ENCODE data around the gene DLGAP1. TPM values are rescaled to one million over a fixed set of nuclear protein-coding genes. Genes with fewer than 3 reads are reported as not detected.

Gene DLGAP1
- polyA plus RNA-seq, 4 donors = 0.22 to 0.47 TPM; not detected in 2

GRCh38 chr18:3920832-3921231, 534.3 kb downstream of the DLGAP1 start:
- Histone ChIP-seq H3K27ac (ENCODE audit: low read depth in 1 of 3, low read length in 2 of 3) (no peak overlapping the region), H3K4me1 (ENCODE audit: control insufficient read depth in 3 of 3, insufficient read depth in 2 of 3, low read depth in 1 of 3, low read length in 2 of 3) (no peaks in the 10 kb centered on the region), H3K27me3 (ENCODE audit: control insufficient read depth in 3 of 3, insufficient read depth in 3 of 3, low read length in 3 of 3) (peaks cover 0 to 2% (median 0%) of the 10 kb centered on the region in 3 donors), H3K4me3 (ENCODE audit: low read depth in 1 of 3, low read length in 3 of 3) (no peak overlapping the region), H3K9me3 (ENCODE audit: control insufficient read depth in 2 of 2, insufficient read depth in 1 of 2, low read depth in 1 of 2, low read length in 1 of 2) (no peaks in the 10 kb centered on the region), H3K36me3 (ENCODE audit: control insufficient read depth in 3 of 3, insufficient read depth in 2 of 3, low read depth in 1 of 3, low read length in 3 of 3) (no peaks in the 10 kb centered on the region)
- FAIRE-seq = no peak
- WGBS, 3 donors = 83 to 87% (median 87%) methylated on average over 2 of the region's 2 CpGs
- DNase-seq = no peak

DNA sequence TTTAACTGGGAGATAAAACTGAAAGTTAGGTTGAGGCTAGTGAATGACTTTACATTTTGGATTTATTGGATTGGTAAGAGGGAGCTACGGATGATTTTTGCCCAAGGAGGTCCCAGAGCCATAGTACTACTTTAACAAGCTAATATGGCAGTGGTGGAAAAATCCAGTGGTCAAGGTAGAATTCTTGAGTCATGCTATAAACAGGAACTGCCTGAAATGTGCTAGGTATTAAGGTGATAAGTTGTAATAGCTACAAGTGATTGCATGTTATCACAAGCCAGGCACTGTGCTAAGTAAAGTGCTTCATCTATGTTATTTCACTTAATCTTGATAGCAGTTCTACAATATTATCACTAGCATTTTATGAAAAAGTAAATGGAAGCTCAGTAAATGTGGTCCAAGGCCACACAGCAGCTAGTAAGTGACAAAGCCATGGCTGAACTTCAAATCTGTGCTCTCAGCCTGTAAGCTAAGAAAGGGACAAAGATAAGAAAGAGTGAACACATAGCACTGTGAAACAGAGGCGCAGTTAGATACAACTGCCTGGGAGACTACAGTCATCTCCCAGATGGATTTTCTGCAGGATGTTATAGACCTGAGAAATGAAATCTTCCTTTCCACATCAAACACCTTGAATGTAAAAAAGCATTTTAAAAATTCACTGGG, 535.6 kb downstream of the DLGAP1 start:
- no peaks in the 10 kb centered on the region for H3K9me3 ChIP-seq (ENCODE audit: control insufficient read depth in 2 of 2, insufficient read depth in 1 of 2, low read depth in 1 of 2, low read length in 1 of 2)
- H3K27ac ChIP-seq (ENCODE audit: low read depth in 1 of 3, low read length in 2 of 3) = no peak overlapping the region
- H3K27me3 ChIP-seq (ENCODE audit: control insufficient read depth in 3 of 3, insufficient read depth in 3 of 3, low read length in 3 of 3) = peaks cover 0 to 2% (median 0%) of the 10 kb centered on the region in 3 donors
- DNase-seq (no peak), FAIRE-seq (no peak)
- H3K4me1 ChIP-seq (ENCODE audit: control insufficient read depth in 3 of 3, insufficient read depth in 2 of 3, low read depth in 1 of 3, low read length in 2 of 3) = no peaks in the 10 kb centered on the region
- no peak overlapping the region for H3K4me3 ChIP-seq (ENCODE audit: low read depth in 1 of 3, low read length in 3 of 3)
- no peaks in the 10 kb centered on the region for H3K36me3 ChIP-seq (ENCODE audit: control insufficient read depth in 3 of 3, insufficient read depth in 2 of 3, low read depth in 1 of 3, low read length in 3 of 3)
- WGBS, 3 donors = 86 to 98% (median 87%) methylated on average over 2 of the region's 2 CpGs

DNA sequence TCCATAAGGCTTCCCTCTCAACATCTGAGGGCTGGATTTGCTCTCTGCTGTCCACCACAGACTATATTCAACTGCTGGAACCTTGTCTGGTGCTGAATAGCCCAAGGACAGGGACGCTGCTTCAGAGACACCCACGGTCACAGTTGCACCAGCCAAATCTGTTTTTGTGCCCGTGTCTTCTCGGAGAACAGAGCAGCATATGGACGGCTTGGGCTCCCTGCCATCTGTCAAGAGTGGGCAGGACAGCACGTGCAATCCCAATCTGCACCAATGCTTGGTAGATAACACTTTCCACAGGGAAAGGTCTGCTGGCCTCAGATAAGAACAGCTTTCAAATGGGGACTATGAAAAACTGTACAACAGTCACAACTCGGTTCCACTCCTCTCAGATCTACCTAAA, 539.0 kb downstream of the DLGAP1 start:
- DNase-seq (no peak), FAIRE-seq (no peak)
- H3K36me3 ChIP-seq (ENCODE audit: control insufficient read depth in 3 of 3, insufficient read depth in 2 of 3, low read depth in 1 of 3, low read length in 3 of 3) = no peaks in the 10 kb centered on the region
- H3K27me3 ChIP-seq (ENCODE audit: control insufficient read depth in 3 of 3, insufficient read depth in 3 of 3, low read length in 3 of 3) = no peaks in the 10 kb centered on the region
- H3K9me3 ChIP-seq (ENCODE audit: control insufficient read depth in 2 of 2, insufficient read depth in 1 of 2, low read depth in 1 of 2, low read length in 1 of 2) = no peaks in the 10 kb centered on the region
- no peak overlapping the region for H3K4me3 ChIP-seq (ENCODE audit: low read depth in 1 of 3, low read length in 3 of 3)
- 67 to 75% (median 71%) methylated on average over 7 of the region's 7 CpGs for WGBS, 3 donors
- H3K27ac ChIP-seq (ENCODE audit: low read depth in 1 of 3, low read length in 2 of 3) = no peak overlapping the region
- no peaks in the 10 kb centered on the region for H3K4me1 ChIP-seq (ENCODE audit: control insufficient read depth in 3 of 3, insufficient read depth in 2 of 3, low read depth in 1 of 3, low read length in 2 of 3)

GRCh38 chr18:3914833-3915610, 540.1 kb downstream of the DLGAP1 start:
- Histone ChIP-seq H3K36me3 (ENCODE audit: control insufficient read depth in 3 of 3, insufficient read depth in 2 of 3, low read depth in 1 of 3, low read length in 3 of 3) (no peaks in the 10 kb centered on the region), H3K4me3 (ENCODE audit: low read depth in 1 of 3, low read length in 3 of 3) (no peak overlapping the region), H3K9me3 (ENCODE audit: control insufficient read depth in 2 of 2, insufficient read depth in 1 of 2, low read depth in 1 of 2, low read length in 1 of 2) (no peaks in the 10 kb centered on the region), H3K27me3 (ENCODE audit: control insufficient read depth in 3 of 3, insufficient read depth in 3 of 3, low read length in 3 of 3) (no peaks in the 10 kb centered on the region), H3K27ac (ENCODE audit: low read depth in 1 of 3, low read length in 2 of 3) (no peak overlapping the region), H3K4me1 (ENCODE audit: control insufficient read depth in 3 of 3, insufficient read depth in 2 of 3, low read depth in 1 of 3, low read length in 2 of 3) (no peaks in the 10 kb centered on the region)
- FAIRE-seq = no peak
- 82 to 90% (median 83%) methylated on average over 2 of the region's 2 CpGs for whole genome bisulfite sequencing, 3 donors
- DNase-seq = no peak

- 66 to 73% (median 67%) methylated on average over 3 of the region's 3 CpGs for WGBS, 3 donors
Measured at GRCh38 chr18:3914109-3914508, 541.0 kb downstream of the DLGAP1 start.

GRCh38 chr18:3912705-3913104, 542.4 kb downstream of the DLGAP1 start:
- Histone ChIP-seq H3K9me3 (ENCODE audit: control insufficient read depth in 2 of 2, insufficient read depth in 1 of 2, low read depth in 1 of 2, low read length in 1 of 2) (no peaks in the 10 kb centered on the region), H3K36me3 (ENCODE audit: control insufficient read depth in 3 of 3, insufficient read depth in 2 of 3, low read depth in 1 of 3, low read length in 3 of 3) (no peaks in the 10 kb centered on the region), H3K4me3 (ENCODE audit: low read depth in 1 of 3, low read length in 3 of 3) (no peak overlapping the region), H3K27ac (ENCODE audit: low read depth in 1 of 3, low read length in 2 of 3) (no peak overlapping the region), H3K4me1 (ENCODE audit: control insufficient read depth in 3 of 3, insufficient read depth in 2 of 3, low read depth in 1 of 3, low read length in 2 of 3) (no peaks in the 10 kb centered on the region), H3K27me3 (ENCODE audit: control insufficient read depth in 3 of 3, insufficient read depth in 3 of 3, low read length in 3 of 3) (no peaks in the 10 kb centered on the region)
- DNase-seq (no peak), FAIRE-seq (no peak)
- WGBS, 3 donors = 85 to 100% (median 93%) methylated on average over 1 of the region's 1 CpG

More at GRCh38 chr18:3914109-3914508, 541.0 kb downstream of the DLGAP1 start:
- Histone ChIP-seq H3K9me3 (ENCODE audit: control insufficient read depth in 2 of 2, insufficient read depth in 1 of 2, low read depth in 1 of 2, low read length in 1 of 2) (no peaks in the 10 kb centered on the region), H3K36me3 (ENCODE audit: control insufficient read depth in 3 of 3, insufficient read depth in 2 of 3, low read depth in 1 of 3, low read length in 3 of 3) (no peaks in the 10 kb centered on the region), H3K27me3 (ENCODE audit: control insufficient read depth in 3 of 3, insufficient read depth in 3 of 3, low read length in 3 of 3) (no peaks in the 10 kb centered on the region), H3K4me3 (ENCODE audit: low read depth in 1 of 3, low read length in 3 of 3) (no peak overlapping the region), H3K4me1 (ENCODE audit: control insufficient read depth in 3 of 3, insufficient read depth in 2 of 3, low read depth in 1 of 3, low read length in 2 of 3) (no peaks in the 10 kb centered on the region), H3K27ac (ENCODE audit: low read depth in 1 of 3, low read length in 2 of 3) (no peak overlapping the region)
- FAIRE-seq (no peak), DNase-seq (no peak)

GRCh38 chr18:3911413-3911812, 543.7 kb downstream of the DLGAP1 start:
- Histone ChIP-seq H3K4me3 (ENCODE audit: low read depth in 1 of 3, low read length in 3 of 3) (no peak overlapping the region), H3K4me1 (ENCODE audit: control insufficient read depth in 3 of 3, insufficient read depth in 2 of 3, low read depth in 1 of 3, low read length in 2 of 3) (peaks cover 0 to 3% (median 0%) of the 10 kb centered on the region in 3 donors), H3K9me3 (ENCODE audit: control insufficient read depth in 2 of 2, insufficient read depth in 1 of 2, low read depth in 1 of 2, low read length in 1 of 2) (no peaks in the 10 kb centered on the region), H3K27ac (ENCODE audit: low read depth in 1 of 3, low read length in 2 of 3) (no peak overlapping the region), H3K36me3 (ENCODE audit: control insufficient read depth in 3 of 3, insufficient read depth in 2 of 3, low read depth in 1 of 3, low read length in 3 of 3) (no peaks in the 10 kb centered on the region), H3K27me3 (ENCODE audit: control insufficient read depth in 3 of 3, insufficient read depth in 3 of 3, low read length in 3 of 3) (no peaks in the 10 kb centered on the region)
- FAIRE-seq = no peak
- no peak for DNase-seq

GRCh38 chr18:3910512-3910911, 544.6 kb downstream of the DLGAP1 start:
- peaks cover 0 to 10% (median 0%) of the 10 kb centered on the region in 3 donors for H3K4me1 ChIP-seq (ENCODE audit: control insufficient read depth in 3 of 3, insufficient read depth in 2 of 3, low read depth in 1 of 3, low read length in 2 of 3)
- DNase-seq (no peak), FAIRE-seq (no peak)
- 85 to 97% (median 96%) methylated on average over 4 of the region's 4 CpGs for WGBS, 3 donors
- H3K9me3 ChIP-seq (ENCODE audit: control insufficient read depth in 2 of 2, insufficient read depth in 1 of 2, low read depth in 1 of 2, low read length in 1 of 2) = no peaks in the 10 kb centered on the region
- no peaks in the 10 kb centered on the region for H3K36me3 ChIP-seq (ENCODE audit: control insufficient read depth in 3 of 3, insufficient read depth in 2 of 3, low read depth in 1 of 3, low read length in 3 of 3)
- no peaks in the 10 kb centered on the region for H3K27me3 ChIP-seq (ENCODE audit: control insufficient read depth in 3 of 3, insufficient read depth in 3 of 3, low read length in 3 of 3)
- H3K4me3 ChIP-seq (ENCODE audit: low read depth in 1 of 3, low read length in 3 of 3) = no peak overlapping the region
- H3K27ac ChIP-seq (ENCODE audit: low read depth in 1 of 3, low read length in 2 of 3) = no peak overlapping the region
